Measurements from ENCODE around the gene VIPAS39. TPM values are rescaled to one million over a fixed set of nuclear protein-coding genes. Genes with fewer than 3 reads are reported as not detected.
"Not testable (repeated sequence)": the region's sequence is repeated elsewhere in the genome, so short reads cannot be mapped to it uniquely, and the experiment has no call there.

Gene VIPAS39
- total RNA-seq, 1 experiment from 2014 or later = 18.5 TPM

DNA sequence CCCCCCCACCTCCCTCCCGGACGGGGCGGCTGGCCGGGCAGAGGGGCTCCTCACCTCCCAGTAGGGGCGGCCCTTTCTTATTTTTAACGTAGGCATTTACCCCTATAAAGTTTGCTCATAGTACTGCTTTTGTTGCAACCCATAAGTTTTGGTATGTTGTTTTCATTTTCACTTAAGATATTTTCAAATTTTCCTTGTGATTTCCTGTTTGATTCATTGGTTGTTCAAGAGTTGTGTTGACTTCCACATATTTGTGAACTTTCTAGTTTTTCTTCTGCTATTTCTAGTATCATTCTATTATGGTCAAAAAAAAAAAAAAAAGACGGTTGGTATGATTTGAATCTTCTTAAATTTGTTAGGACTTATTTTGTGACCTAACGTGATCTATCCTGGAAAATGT lies 40.6 kb downstream of the VIPAS39 start:
- no peaks in the 10 kb centered on the region for H4K20me1 ChIP-seq (ENCODE audit: control insufficient read depth, insufficient read depth, insufficient read length)
- H3K36me3 Mint-ChIP-seq (ENCODE audit: insufficient read depth in 1 of 3, low read depth in 3 of 3) = peaks cover 9 to 27% (median 20%) of the 10 kb centered on the region in 3 experiments
- H3T11ph ChIP-seq (ENCODE audit: low read length) = no peak overlapping the region

GRCh38 chr14:77416098-77416497 lies 41.3 kb downstream of the VIPAS39 start:
- H3K4me1 ChIP-seq (ENCODE audit: insufficient read depth, low read length); H4K8ac ChIP-seq (replicated peaks; ENCODE audit: insufficient read length, low read depth, low read length); H3K18ac ChIP-seq (ENCODE audit: insufficient read length, low read depth, low read length); H2AK5ac ChIP-seq (ENCODE audit: insufficient read length, low read length); H4K5ac ChIP-seq (ENCODE audit: insufficient read length, low read depth, low read length); H3K27me3 Mint-ChIP-seq (ENCODE audit: low read depth); DNase-seq; H3K79me1 ChIP-seq (ENCODE audit: insufficient read depth, low read depth, low read length, poor library complexity, severe bottlenecking); H3T11ph ChIP-seq (ENCODE audit: low read length); H2BK20ac ChIP-seq (ENCODE audit: low read depth, low read length, poor library complexity, severe bottlenecking); H3K27me3 ChIP-seq (ENCODE audit: insufficient read depth, low read length); H3K4me2 ChIP-seq (ENCODE audit: insufficient read depth, insufficient read length, low read length); H3K14ac ChIP-seq (ENCODE audit: insufficient read depth, low read length); H2AFZ ChIP-seq (ENCODE audit: low read length); H4K20me1 ChIP-seq (ENCODE audit: control insufficient read depth, insufficient read depth, insufficient read length); H3K27ac ChIP-seq (ENCODE audit: insufficient read length, low read depth, low read length); H2BK5ac ChIP-seq (ENCODE audit: insufficient read length, low read length); H3K23ac ChIP-seq (ENCODE audit: insufficient read length, low read depth, low read length); H2BK12ac ChIP-seq (ENCODE audit: insufficient read length, low read depth, low read length); H3K4me3 Mint-ChIP-seq; H3K9ac ChIP-seq (ENCODE audit: extremely low read depth, insufficient read length, low read length); H2BK120ac ChIP-seq (ENCODE audit: low read depth, low read length, poor library complexity, severe bottlenecking); H3K27ac Mint-ChIP-seq; H3K56ac ChIP-seq (ENCODE audit: insufficient read length, low read depth, low read length); H3K79me2 ChIP-seq (ENCODE audit: insufficient read depth, low read length); H3K23me2 ChIP-seq (ENCODE audit: insufficient read length, low read depth, low read length, poor library complexity, severe bottlenecking); H3K4me1 Mint-ChIP-seq; H2BK15ac ChIP-seq (ENCODE audit: low read depth, low read length); H3K4ac ChIP-seq (ENCODE audit: low read depth, low read length); H4K91ac ChIP-seq (ENCODE audit: insufficient read length, low read depth, low read length); H3K9me3 ChIP-seq (ENCODE audit: control insufficient read depth, low read depth, low read length): not testable (repeated sequence)
- peaks cover 9 to 27% (median 20%) of the 10 kb centered on the region in 3 experiments for H3K36me3 Mint-ChIP-seq (ENCODE audit: insufficient read depth in 1 of 3, low read depth in 3 of 3)
- no CpG with 5 or more reads among the region's 3 CpGs for WGBS (ENCODE audit: extremely low coverage, insufficient read length, low lambda C conversion rate)
- peaks cover 22 to 25% of the 10 kb centered on the region in 2 experiments for H3K9me3 Mint-ChIP-seq

More for the DNA sequence above, 40.6 kb downstream of the VIPAS39 start:
- Histone ChIP-seq H3K23me2 (ENCODE audit: insufficient read length, low read depth, low read length, poor library complexity, severe bottlenecking) (no peaks in the 10 kb centered on the region), H3K56ac (ENCODE audit: insufficient read length, low read depth, low read length) (no peak overlapping the region), H4K8ac (replicated peaks; ENCODE audit: insufficient read length, low read depth, low read length) (no peak overlapping the region), H2BK15ac (ENCODE audit: low read depth, low read length) (no peak overlapping the region), H2BK12ac (ENCODE audit: insufficient read length, low read depth, low read length) (no peak overlapping the region), H2AK5ac (ENCODE audit: insufficient read length, low read length) (no peak overlapping the region), H3K9me3 (ENCODE audit: control insufficient read depth, low read depth, low read length) (no peaks in the 10 kb centered on the region), H3K4ac (ENCODE audit: low read depth, low read length) (no peak overlapping the region), H2BK5ac (ENCODE audit: insufficient read length, low read length) (no peak overlapping the region), H3K27ac (ENCODE audit: insufficient read length, low read depth, low read length) (no peak overlapping the region), H3K79me2 (ENCODE audit: insufficient read depth, low read length) (no peaks in the 10 kb centered on the region), H4K5ac (ENCODE audit: insufficient read length, low read depth, low read length) (no peak overlapping the region), H2BK120ac (ENCODE audit: low read depth, low read length, poor library complexity, severe bottlenecking) (no peak overlapping the region), H3K4me1 (ENCODE audit: insufficient read depth, low read length) (no peaks in the 10 kb centered on the region), H3K14ac (ENCODE audit: insufficient read depth, low read length) (no peak overlapping the region), H3K18ac (ENCODE audit: insufficient read length, low read depth, low read length) (no peak overlapping the region), H4K91ac (ENCODE audit: insufficient read length, low read depth, low read length) (no peak overlapping the region), H3K23ac (ENCODE audit: insufficient read length, low read depth, low read length) (no peak overlapping the region), H2AFZ (ENCODE audit: low read length) (no peak overlapping the region), H3K79me1 (ENCODE audit: insufficient read depth, low read depth, low read length, poor library complexity, severe bottlenecking) (no peaks in the 10 kb centered on the region), H3K27me3 (ENCODE audit: insufficient read depth, low read length) (no peaks in the 10 kb centered on the region), H3K4me2 (ENCODE audit: insufficient read depth, insufficient read length, low read length) (no peak overlapping the region), H3K9ac (ENCODE audit: extremely low read depth, insufficient read length, low read length) (no peak overlapping the region), H2BK20ac (ENCODE audit: low read depth, low read length, poor library complexity, severe bottlenecking) (no peak overlapping the region)
- Mint-ChIP-seq H3K27ac (no peak overlapping the region), H3K4me3 (no peak overlapping the region), H3K27me3 (ENCODE audit: low read depth) (no peaks in the 10 kb centered on the region), H3K9me3 (peaks cover 22 to 25% of the 10 kb centered on the region in 2 experiments), H3K4me1 (no peaks in the 10 kb centered on the region)
- no peak for TF ChIP-seq CTCF (conservative IDR thresholded peaks at IDR 0.05)
- no peak for DNase-seq
- no CpG with 5 or more reads among the region's 8 CpGs for WGBS (ENCODE audit: extremely low coverage, insufficient read length, low lambda C conversion rate)
